Tibial nerve (tissue), 4 donors: ENCODE results near the gene NAGA. TPM values are rescaled to one million over a fixed set of nuclear protein-coding genes. Genes with fewer than 3 reads are reported as not detected.
"Not testable (repeated sequence)": the region's sequence is repeated elsewhere in the genome, so short reads cannot be mapped to it uniquely, and the experiment has no call there.

ENCODE experiments used
- DNase-seq, 2 donors: peaks; one replicate each; pipeline ENCODE4 v3.0.0-alpha.2; 2019; ENCODE audit warnings: low spot score in 2 of 2
- H3K27ac ChIP-seq, 4 donors: fragments of 200-600 bp; sonication (generic) in 3 of 4; one replicate each; pipeline ENCODE4 v1.5.1; 2017 to 2019; ENCODE audit warnings: mild to moderate bottlenecking in 1 of 4
- H3K27me3 ChIP-seq, 2 donors: fragments of 200-600 bp; sonication (generic) in 1 of 2; one replicate each; pipeline versions ENCODE4 v1.5.1 to v1.6.0; 2017 to 2019
- H3K36me3 ChIP-seq, 3 donors: fragments of 200-600 bp; sonication (generic); one replicate each; pipeline ENCODE4 v1.5.1; 2018 to 2019
- H3K4me1 ChIP-seq, 4 donors: fragments of 200-600 bp; sonication (generic) in 3 of 4; one replicate each; pipeline ENCODE4 v1.5.1; 2017 to 2019
- H3K4me3 ChIP-seq, 4 donors: fragments of 200-600 bp; sonication (generic) in 3 of 4; one replicate each; pipeline ENCODE4 v1.5.1; 2017 to 2019; ENCODE audit warnings: mild to moderate bottlenecking in 1 of 4, moderate library complexity in 1 of 4
- H3K9me3 ChIP-seq, 4 donors: fragments of 200-600 bp; sonication (generic) in 3 of 4; one replicate each; pipeline ENCODE4 v1.5.1; 2017 to 2019
- EP300 ChIP-seq, 2 donors: sonication (generic); formaldehyde crosslinking; IDR thresholded peaks; one replicate each; pipeline ENCODE4 v1.6.1; 2017; ENCODE audit warnings: antibody characterized with exemption in 2 of 2, mild to moderate bottlenecking in 1 of 2
- POLR2A ChIP-seq, 2 donors: fragments of 450-650 bp; IDR thresholded peaks; one replicate each; pipeline ENCODE4 v1.6.1; 2017; ENCODE audit warnings: antibody characterized with exemption in 2 of 2, mild to moderate bottlenecking in 2 of 2, moderate library complexity in 2 of 2
- WGBS, 2 donors: methylation state at CpG; one replicate each; pipeline ENCODE4 v1.1.5; 2018; 5-methylcytosine and 5-hydroxymethylcytosine counted together
- total RNA-seq, 4 donors: library from RNA; depleted of rRNA; stranded (reverse); fragments of >200 nt; gene quantifications; one replicate each; pipeline ENCODE4 v1.1.0, GENCODE V29; 2016
- TF ChIP-seq, protein P1 (sequence below), 5 experiments: fragments of 200-600 bp in 3 of 5; fragments of 450-650 bp in 2 of 5; sonication (generic) in 3 of 5; IDR thresholded peaks; one replicate each; pipeline ENCODE4 v1.5.1; 2016 to 2019; ENCODE audit warnings: antibody characterized with exemption in 5 of 5, mild to moderate bottlenecking in 3 of 5, moderate library complexity in 2 of 5

Gene NAGA
- total RNA-seq, 4 donors from 2014 or later = 19.9 to 32.9 (median 30.0) TPM

DNA sequence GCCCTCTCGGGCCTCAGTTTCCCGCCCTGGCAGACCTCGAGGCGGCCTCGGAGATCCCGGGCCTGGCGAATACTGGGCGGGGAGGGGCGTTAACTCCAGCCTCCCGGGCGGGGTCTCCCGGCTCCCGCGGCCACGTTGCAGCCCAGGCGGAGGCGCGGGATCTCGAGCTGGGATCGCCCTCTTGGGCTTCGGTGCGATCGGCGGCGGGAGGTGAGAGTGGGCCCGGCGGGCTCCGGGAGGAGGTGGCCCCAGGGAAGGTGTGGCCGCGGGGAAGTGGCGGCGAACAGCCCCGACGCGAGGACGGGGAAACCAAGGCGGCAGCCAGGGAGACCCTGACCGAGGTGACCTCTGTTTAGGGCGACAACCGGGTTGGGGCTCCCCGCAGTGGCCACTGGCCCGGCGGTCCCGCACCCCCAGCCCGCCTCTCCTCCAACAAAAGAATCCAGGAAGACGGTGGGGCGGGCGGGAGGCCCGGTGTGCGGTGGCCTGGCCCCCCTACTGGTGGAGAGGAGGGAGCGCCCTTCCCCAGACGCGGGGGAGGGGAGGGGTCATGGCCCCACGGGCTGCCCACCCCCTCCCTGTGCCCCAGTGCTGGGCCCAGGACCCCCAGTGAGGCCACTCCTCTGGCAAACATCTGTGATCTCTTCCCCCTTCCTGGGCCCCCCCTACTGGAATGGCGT is 3.7 kb upstream of the NAGA start, which contains the start of gene PHETA2:
Gene PHETA2, plus strand, starts transcription at position 117 of the 680 bp plus-strand sequence. CDS start 3,046 bp downstream, outside the sequence.
- H3K27ac ChIP-seq = peak within 1 kb of the TSS; percentile 75 to 93 (median 92)
- peaks cover 0 to 69% (median 39%) of the 10 kb centered on the region in 4 donors for H3K4me1 ChIP-seq
- no peaks in the 10 kb centered on the region for H3K9me3 ChIP-seq
- DNase-seq = peak in 1 of 2 donors; percentile 37
- no peaks in the 10 kb centered on the region for H3K27me3 ChIP-seq
- WGBS, 2 donors = 0 to 1% methylated on average over 18 to 40 of the region's 55 CpGs
- H3K4me3 ChIP-seq = peak within 1 kb of the TSS; percentile 39 to 83 (median 74)
- peaks cover 0 to 20% (median 0%) of the 10 kb centered on the region in 3 donors for H3K36me3 ChIP-seq
- TF ChIP-seq EP300 (IDR thresholded peaks at IDR 0.05) (peak in 1 of 2 donors; percentile 15), POLR2A (IDR thresholded peaks at IDR 0.05) (peak in 1 of 2 donors; percentile 30)
- TF ChIP-seq, protein P1, sequence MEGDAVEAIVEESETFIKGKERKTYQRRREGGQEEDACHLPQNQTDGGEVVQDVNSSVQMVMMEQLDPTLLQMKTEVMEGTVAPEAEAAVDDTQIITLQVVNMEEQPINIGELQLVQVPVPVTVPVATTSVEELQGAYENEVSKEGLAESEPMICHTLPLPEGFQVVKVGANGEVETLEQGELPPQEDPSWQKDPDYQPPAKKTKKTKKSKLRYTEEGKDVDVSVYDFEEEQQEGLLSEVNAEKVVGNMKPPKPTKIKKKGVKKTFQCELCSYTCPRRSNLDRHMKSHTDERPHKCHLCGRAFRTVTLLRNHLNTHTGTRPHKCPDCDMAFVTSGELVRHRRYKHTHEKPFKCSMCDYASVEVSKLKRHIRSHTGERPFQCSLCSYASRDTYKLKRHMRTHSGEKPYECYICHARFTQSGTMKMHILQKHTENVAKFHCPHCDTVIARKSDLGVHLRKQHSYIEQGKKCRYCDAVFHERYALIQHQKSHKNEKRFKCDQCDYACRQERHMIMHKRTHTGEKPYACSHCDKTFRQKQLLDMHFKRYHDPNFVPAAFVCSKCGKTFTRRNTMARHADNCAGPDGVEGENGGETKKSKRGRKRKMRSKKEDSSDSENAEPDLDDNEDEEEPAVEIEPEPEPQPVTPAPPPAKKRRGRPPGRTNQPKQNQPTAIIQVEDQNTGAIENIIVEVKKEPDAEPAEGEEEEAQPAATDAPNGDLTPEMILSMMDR (IDR thresholded peaks at IDR 0.05) = peak; percentile 23 to 72 (median 60)

DNA sequence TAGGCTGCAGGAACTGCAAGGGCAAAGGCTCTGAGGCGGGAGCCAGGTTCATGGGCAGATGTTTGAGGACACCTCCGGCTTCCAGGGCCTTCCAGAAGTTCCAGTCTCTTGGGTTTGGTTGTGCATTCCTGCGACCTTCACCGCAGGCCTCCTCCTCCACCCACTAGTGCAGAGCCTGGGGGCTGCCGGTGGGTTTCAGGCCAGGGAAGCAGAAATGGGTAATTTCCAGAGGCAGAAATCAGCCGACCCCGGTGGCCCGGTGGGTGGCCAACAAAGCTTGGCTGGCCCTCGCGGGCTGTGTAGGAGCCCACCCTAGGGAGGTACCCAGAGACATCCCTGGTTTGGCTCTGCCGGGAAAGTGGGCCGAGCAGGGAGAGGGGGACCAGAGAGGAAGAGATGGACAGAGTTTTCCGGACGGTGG is 3.0 kb upstream of the NAGA start:
- H3K4me1 ChIP-seq = peaks cover 0 to 68% (median 37%) of the 10 kb centered on the region in 4 donors
- no peaks in the 10 kb centered on the region for H3K9me3 ChIP-seq
- H3K36me3 ChIP-seq = peaks cover 0 to 20% (median 0%) of the 10 kb centered on the region in 3 donors
- WGBS, 2 donors = 50 to 58% methylated on average over 10 to 14 of the region's 14 CpGs
- H3K27ac ChIP-seq = peak overlapping the region; percentile 75 to 93 (median 92)
- H3K27me3 ChIP-seq = no peaks in the 10 kb centered on the region
- TF ChIP-seq, protein P1 (IDR thresholded peaks at IDR 0.05) = no peak
- no peak for TF ChIP-seq POLR2A (IDR thresholded peaks at IDR 0.05)
- TF ChIP-seq EP300 (IDR thresholded peaks at IDR 0.05) = no peak
- H3K4me3 ChIP-seq = peak overlapping the region; percentile 39 to 83 (median 74)
- DNase-seq = no peak

DNA sequence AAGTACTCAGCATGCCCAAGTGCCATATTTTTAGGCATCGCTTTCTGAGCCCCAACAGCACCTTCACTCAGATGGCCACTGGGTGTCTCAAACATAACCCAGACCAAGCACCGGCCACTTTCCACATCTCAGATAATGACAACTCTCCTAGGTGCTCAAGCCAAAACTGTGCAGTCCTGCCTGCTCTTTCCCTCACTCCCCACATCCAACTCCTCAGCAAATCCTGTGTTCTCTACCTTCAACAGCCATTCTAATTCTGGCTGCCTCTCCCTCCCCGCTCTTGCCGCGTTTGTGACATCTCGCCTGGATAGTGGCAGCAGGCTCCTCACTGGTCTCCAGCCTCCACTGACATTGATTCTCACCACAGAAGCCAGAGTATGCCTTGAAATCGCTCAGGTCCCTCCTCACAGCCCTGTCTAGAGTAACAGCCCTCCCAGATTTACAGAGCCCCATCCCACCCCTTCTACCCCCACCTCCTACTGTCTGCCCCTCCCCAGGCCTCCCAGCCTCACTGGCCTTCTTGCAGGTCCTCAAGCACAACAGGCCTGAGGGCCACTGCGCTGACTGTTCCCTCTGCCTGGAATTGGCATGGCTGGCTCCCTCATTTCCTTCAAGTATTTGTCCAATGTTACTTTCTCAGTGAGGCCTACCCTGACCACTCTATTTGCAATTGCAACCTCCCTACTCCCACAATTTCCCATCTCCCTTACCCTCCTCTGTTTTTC is 2.2 kb upstream of the NAGA start:
- WGBS, 2 donors = 79 to 83% methylated on average over 8 of the region's 8 CpGs
- no peak for DNase-seq
- peaks cover 0 to 27% (median 0%) of the 10 kb centered on the region in 3 donors for H3K36me3 ChIP-seq
- TF ChIP-seq EP300 (IDR thresholded peaks at IDR 0.05) (no peak), POLR2A (IDR thresholded peaks at IDR 0.05) (no peak)
- TF ChIP-seq, protein P1 (IDR thresholded peaks at IDR 0.05) = no peak
- peak overlapping the region in 1 of 4 donors; percentile 30 for H3K27ac ChIP-seq
- H3K4me1 ChIP-seq = peaks cover 0 to 59% (median 31%) of the 10 kb centered on the region in 4 donors
- no peak overlapping the region for H3K4me3 ChIP-seq
- H3K9me3 ChIP-seq = no peaks in the 10 kb centered on the region
- no peaks in the 10 kb centered on the region for H3K27me3 ChIP-seq

DNA sequence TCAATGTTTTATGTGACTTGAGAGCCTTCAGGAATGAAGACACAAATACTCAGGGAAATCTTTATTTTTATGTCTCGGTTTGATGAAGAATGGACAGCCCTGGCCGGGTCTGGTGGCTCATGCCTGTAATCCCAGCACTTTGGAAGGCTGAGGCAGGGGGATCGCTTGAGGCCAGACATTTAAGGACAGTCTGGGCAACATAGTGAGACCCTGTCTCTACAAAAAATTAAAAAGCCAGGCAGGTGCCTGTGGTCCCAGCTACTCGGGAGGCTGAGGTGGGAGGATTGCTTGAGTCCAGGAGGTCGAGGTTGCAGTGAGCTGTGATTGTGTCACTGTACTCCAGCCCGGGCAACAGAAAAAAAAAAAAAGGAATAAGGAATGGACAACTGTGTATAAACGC is 896 bp upstream of the NAGA start:
- peaks cover 0 to 52% (median 31%) of the 10 kb centered on the region in 4 donors for H3K4me1 ChIP-seq
- H3K9me3 ChIP-seq, DNase-seq, H3K27me3 ChIP-seq: not testable (repeated sequence)
- H3K36me3 ChIP-seq = peaks cover 0 to 27% (median 5%) of the 10 kb centered on the region in 3 donors
- H3K4me3 ChIP-seq = peak overlapping the region in 3 of 4 donors; percentile 70 to 82 (median 75)
- peak overlapping the region; percentile 66 to 95 (median 90) for H3K27ac ChIP-seq
- 55 to 69% methylated on average over 7 of the region's 7 CpGs for WGBS, 2 donors

DNA sequence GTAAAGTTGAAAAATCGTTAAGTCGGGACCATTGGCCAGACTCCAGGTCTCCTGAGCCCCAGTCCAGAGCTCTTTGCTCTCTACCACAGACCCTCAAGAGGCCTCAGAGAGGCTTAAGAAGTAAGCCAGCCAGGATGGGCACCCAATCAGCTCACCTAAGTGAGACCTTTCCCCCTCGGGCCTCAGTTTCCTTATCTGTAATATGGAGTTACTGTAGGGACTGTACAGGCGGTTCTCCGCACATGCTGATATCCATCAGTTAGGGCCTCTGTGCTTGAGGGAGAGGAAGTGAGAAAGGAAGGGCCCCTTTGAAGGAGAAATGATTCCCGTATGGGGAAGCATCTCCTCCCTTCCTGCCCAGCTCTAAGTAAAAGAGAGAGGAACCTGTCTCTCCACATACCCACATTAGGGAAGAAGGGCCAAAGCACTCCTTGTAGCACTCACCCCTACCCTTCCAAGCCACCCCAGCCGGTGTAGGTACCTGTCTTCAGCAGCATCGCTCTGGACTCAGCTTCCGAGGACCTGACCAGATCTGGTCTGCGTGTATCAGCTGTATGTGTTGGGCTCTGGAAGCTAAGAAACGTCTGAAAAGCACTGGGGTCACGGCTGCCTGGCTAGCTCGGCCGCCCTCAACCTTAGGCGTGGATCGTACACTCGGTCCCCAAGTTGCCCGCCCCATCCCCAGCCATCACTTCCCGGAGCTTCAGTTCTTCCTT is 653 bp downstream of the NAGA start:
- Histone ChIP-seq H3K36me3 (peaks cover 0 to 36% (median 7%) of the 10 kb centered on the region in 3 donors), H3K4me3 (peak overlapping the region; percentile 58 to 82 (median 72)), H3K4me1 (peaks cover 0 to 44% (median 29%) of the 10 kb centered on the region in 4 donors), H3K9me3 (no peaks in the 10 kb centered on the region), H3K27ac (peak overlapping the region; percentile 66 to 95 (median 90)), H3K27me3 (no peaks in the 10 kb centered on the region)
- 11 to 27% methylated on average over 11 to 19 of the region's 19 CpGs for WGBS, 2 donors
- DNase-seq = no peak
- TF ChIP-seq, protein P1 (IDR thresholded peaks at IDR 0.05) = no peak
- TF ChIP-seq EP300 (IDR thresholded peaks at IDR 0.05) = no peak
- TF ChIP-seq POLR2A (IDR thresholded peaks at IDR 0.05) = no peak
